ENCODE results near the gene U2AF1L4. TPM values are rescaled to one million over a fixed set of nuclear protein-coding genes. Genes with fewer than 3 reads are reported as not detected.

The U2AF1L4 gene
- total RNA-seq, 3 donors from 2014 or later: 18.9 to 25.2 (median 19.4) TPM

Other genes starting within 250 kb of the U2AF1L4 start
- 1 to 10 TPM in 1 of 3 donors, under 1 TPM in 2; 0.49 to 1.3 (median 0.95) TPM for gene DMKN, start 231.8 kb downstream of the U2AF1L4 start, total RNA-seq
- not detected for gene SBSN, start 217.1 kb downstream of the U2AF1L4 start, total RNA-seq
- gene GAPDHS, start 212.0 kb downstream of the U2AF1L4 start, total RNA-seq: not detected
- gene TMEM147, start 199.8 kb downstream of the U2AF1L4 start, total RNA-seq: 100 to 1,000 TPM; 111 to 148 (median 115) TPM
- not detected for gene ATP4A, start 181.8 kb downstream of the U2AF1L4 start, total RNA-seq
- not detected for gene PMIS2, start 159.2 kb downstream of the U2AF1L4 start, total RNA-seq
- 10 to 100 TPM; 39.2 to 48.1 (median 41.3) TPM for gene HAUS5, start 132.7 kb downstream of the U2AF1L4 start, total RNA-seq
- 100 to 1,000 TPM; 136 to 153 (median 139) TPM for gene RBM42, start 116.4 kb downstream of the U2AF1L4 start, total RNA-seq
- 1 to 10 TPM in 1 of 3 donors, under 1 TPM in 2; 0.16 to 1.2 (median 0.56) TPM for gene ETV2, start 103.7 kb downstream of the U2AF1L4 start, total RNA-seq
- gene COX6B1, start 97.1 kb downstream of the U2AF1L4 start, total RNA-seq: 100 to 1,000 TPM; 462 to 480 (median 465) TPM
- under 1 TPM; 0.22 to 0.26 (median 0.23) TPM for gene UPK1A, start 78.9 kb downstream of the U2AF1L4 start, total RNA-seq
- gene ZBTB32, start 40.9 kb downstream of the U2AF1L4 start, total RNA-seq: 100 to 1,000 TPM in 2 of 3 donors, 10 to 100 TPM in 1; 90.8 to 136 (median 101) TPM
- gene KMT2B, start 27.4 kb downstream of the U2AF1L4 start, total RNA-seq: 10 to 100 TPM; 64.1 to 74.8 (median 74.5) TPM
- gene IGFLR1, start 3.0 kb downstream of the U2AF1L4 start, total RNA-seq: 10 to 100 TPM; 24.0 to 32.7 (median 29.8) TPM
- 10 to 100 TPM; 46.1 to 49.3 (median 47.9) TPM for gene PSENEN, start 233 bp upstream of the U2AF1L4 start, total RNA-seq
- 1 to 10 TPM; 5.8 to 6.4 (median 6.4) TPM for gene LIN37, start 3.2 kb upstream of the U2AF1L4 start, total RNA-seq
- gene HSPB6, start 11.6 kb upstream of the U2AF1L4 start, total RNA-seq: under 1 TPM; 0.22 to 0.46 (median 0.37) TPM
- gene PROSER3, start 12.8 kb upstream of the U2AF1L4 start, total RNA-seq: 10 to 100 TPM; 27.2 to 33.7 (median 27.3) TPM
- 1 to 10 TPM; 5.5 to 6.9 (median 6.2) TPM for gene ARHGAP33, start 30.1 kb upstream of the U2AF1L4 start, total RNA-seq
- not detected for gene PRODH2, start 67.4 kb upstream of the U2AF1L4 start, total RNA-seq
- gene NPHS1, start 107.1 kb upstream of the U2AF1L4 start, total RNA-seq: under 1 TPM in 2 of 3 donors, not detected in 1; 0.13 to 0.16 TPM
- gene KIRREL2, start 111.5 kb upstream of the U2AF1L4 start, total RNA-seq: under 1 TPM; 0.24 to 0.92 (median 0.86) TPM
- under 1 TPM in 2 of 3 donors, not detected in 1; 0.24 to 0.34 TPM for gene APLP1, start 123.2 kb upstream of the U2AF1L4 start, total RNA-seq
- 100 to 1,000 TPM; 138 to 149 (median 142) TPM for gene NFKBID, start 155.1 kb upstream of the U2AF1L4 start, total RNA-seq
- gene HCST, start 157.1 kb upstream of the U2AF1L4 start, total RNA-seq: 10 to 100 TPM; 22.6 to 37.1 (median 24.0) TPM
- gene TYROBP, start 162.9 kb upstream of the U2AF1L4 start, total RNA-seq: under 1 TPM in 2 of 3 donors, not detected in 1; 0.52 to 0.69 TPM
- 10 to 100 TPM; 14.1 to 15.3 (median 14.4) TPM for gene LRFN3, start 191.0 kb upstream of the U2AF1L4 start, total RNA-seq
- gene SDHAF1, start 249.8 kb upstream of the U2AF1L4 start, total RNA-seq: 10 to 100 TPM; 27.3 to 29.7 (median 28.0) TPM

Data from activated T-cell treated with anti-CD3 and anti-CD28 coated beads, Interleukin-2, amount 50 U/mL, for 4 hours (primary cell).